Natural killer cell treated with Interleukin-12 subunit alpha and Interleukin-12 subunit beta and Interleukin-15 and Interleukin-18, amount 100 ng/mL, for 72 hours (primary cell): Measurements from ENCODE around the gene NFE2L1. TPM values are rescaled to one million over a fixed set of nuclear protein-coding genes. Genes with fewer than 3 reads are reported as not detected.
"Not testable (repeated sequence)": the region's sequence is repeated elsewhere in the genome, so short reads cannot be mapped to it uniquely, and the experiment has no call there.

Experiments
- ATAC-seq, 2 donors: fragments of 150-1000 bp; cut with Tn5 transposase in 1 of 2; sonication (Bioruptor Pico), chemical (Tn5 transposase) in 1 of 2; 2 replicates each; pipeline ENCODE4 v1.10.0; 2021
- DNase-seq: peaks from one replicate; pipeline ENCODE4 v3.0.0; 2022; ENCODE audit warnings: low spot score
- H3K27ac Mint-ChIP-seq, 2 donors: 1 replicate in 1 of 2; 2 replicates in 1 of 2; pipeline ENCODE4 v1.8.0; 2022; ENCODE audit warnings: mixed read lengths in 2 of 2, mild to moderate bottlenecking in 1 of 2, moderate library complexity in 1 of 2
- H3K27me3 Mint-ChIP-seq, 2 donors: 1 replicate in 1 of 2; 2 replicates in 1 of 2; pipeline ENCODE4 v1.8.0; 2022; ENCODE audit warnings: mixed read lengths in 2 of 2
- H3K36me3 Mint-ChIP-seq: one replicate; pipeline ENCODE4 v1.8.0; 2022; ENCODE audit warnings: mixed read lengths
- H3K4me1 Mint-ChIP-seq, 2 donors: 1 replicate in 1 of 2; 2 replicates in 1 of 2; pipeline ENCODE4 v1.8.0; 2022; ENCODE audit warnings: low read depth in 2 of 2, mixed read lengths in 2 of 2, mild to moderate bottlenecking in 1 of 2
- H3K4me3 Mint-ChIP-seq: one replicate; pipeline ENCODE4 v1.8.0; 2022; ENCODE audit warnings: mixed read lengths
- H3K9me3 Mint-ChIP-seq: 2 replicates; pipeline ENCODE4 v1.8.0; 2022; ENCODE audit warnings: mixed read lengths
- total RNA-seq, 2 donors: library from RNA; stranded (reverse); gene quantifications; one replicate each; pipeline ENCODE4 v1.2.3, GENCODE V29; 2022

Gene NFE2L1, protein sequence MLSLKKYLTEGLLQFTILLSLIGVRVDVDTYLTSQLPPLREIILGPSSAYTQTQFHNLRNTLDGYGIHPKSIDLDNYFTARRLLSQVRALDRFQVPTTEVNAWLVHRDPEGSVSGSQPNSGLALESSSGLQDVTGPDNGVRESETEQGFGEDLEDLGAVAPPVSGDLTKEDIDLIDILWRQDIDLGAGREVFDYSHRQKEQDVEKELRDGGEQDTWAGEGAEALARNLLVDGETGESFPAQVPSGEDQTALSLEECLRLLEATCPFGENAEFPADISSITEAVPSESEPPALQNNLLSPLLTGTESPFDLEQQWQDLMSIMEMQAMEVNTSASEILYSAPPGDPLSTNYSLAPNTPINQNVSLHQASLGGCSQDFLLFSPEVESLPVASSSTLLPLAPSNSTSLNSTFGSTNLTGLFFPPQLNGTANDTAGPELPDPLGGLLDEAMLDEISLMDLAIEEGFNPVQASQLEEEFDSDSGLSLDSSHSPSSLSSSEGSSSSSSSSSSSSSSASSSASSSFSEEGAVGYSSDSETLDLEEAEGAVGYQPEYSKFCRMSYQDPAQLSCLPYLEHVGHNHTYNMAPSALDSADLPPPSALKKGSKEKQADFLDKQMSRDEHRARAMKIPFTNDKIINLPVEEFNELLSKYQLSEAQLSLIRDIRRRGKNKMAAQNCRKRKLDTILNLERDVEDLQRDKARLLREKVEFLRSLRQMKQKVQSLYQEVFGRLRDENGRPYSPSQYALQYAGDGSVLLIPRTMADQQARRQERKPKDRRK
- total RNA-seq, result 100 to 1,000 TPM; 103 to 153 TPM

DNA sequence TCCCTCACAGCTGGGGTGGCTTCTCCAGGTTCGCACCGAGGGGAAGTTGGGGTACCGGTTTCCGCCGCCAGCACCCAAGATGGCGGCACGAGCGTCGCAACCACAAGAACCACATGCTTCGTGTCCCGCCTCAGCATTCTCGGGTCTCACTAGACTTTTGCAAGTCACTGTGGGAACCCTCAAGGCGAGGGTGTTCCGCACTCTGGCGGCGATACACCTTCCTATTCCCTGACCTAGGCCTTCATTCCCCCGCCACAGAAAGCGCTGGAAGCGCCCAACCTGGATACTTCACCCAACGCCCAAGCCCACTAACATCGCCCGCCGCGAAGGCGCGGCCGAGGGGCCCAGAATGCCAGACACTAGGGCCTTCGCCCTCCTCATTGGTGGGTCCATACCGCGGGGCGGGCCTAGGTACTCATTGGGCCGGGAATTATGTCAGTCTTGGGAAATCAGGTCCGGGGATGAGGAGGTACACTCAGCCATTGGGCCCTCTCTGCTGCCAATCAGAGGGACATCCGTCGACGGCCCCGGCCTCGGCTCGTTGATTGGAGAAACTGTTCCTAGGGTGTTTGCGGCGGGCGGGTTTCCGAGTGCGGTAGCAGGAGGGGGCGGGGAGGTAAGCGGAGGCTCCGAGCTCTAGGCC lies at the start of gene NFE2L1:
Gene NFE2L1, plus strand, starts transcription at position 619 of the 643 bp plus-strand sequence. CDS start 2,760 bp downstream, outside the sequence.
- peak; percentile 97 for ATAC-seq
- Mint-ChIP-seq H3K9me3 (no peaks in the 10 kb centered on the region), H3K27ac (peak within 1 kb of the TSS; percentile 90 to 95), H3K4me3 (peak within 1 kb of the TSS; percentile 81), H3K4me1 (peaks cover 48 to 58% of the 10 kb centered on the region in 2 donors), H3K27me3 (no peaks in the 10 kb centered on the region), H3K36me3 (peaks cover 17% of the 10 kb centered on the region)
- DNase-seq, result peak; percentile 99

DNA sequence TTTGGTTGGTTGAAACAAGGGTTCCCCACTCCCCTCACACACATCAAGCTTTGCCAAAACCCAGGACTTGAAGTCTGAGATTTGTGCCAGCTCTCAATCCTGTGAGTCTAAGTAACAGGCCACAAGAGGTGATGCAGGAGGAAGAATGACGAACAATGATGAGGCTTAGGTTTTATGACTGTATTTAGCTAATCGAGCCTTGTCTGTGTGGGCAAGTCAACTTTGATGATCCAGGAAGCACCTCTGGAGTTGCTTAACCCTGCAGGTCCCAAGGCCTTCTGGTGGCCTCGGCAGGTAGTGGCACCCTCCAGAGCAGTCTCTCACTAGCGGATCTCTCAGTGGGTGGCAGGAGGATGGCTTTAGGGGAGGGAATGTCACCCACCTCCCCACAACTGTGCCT lies 48.6 kb upstream of the NFE2L1 start:
- Mint-ChIP-seq H3K27me3 (peaks cover 9 to 14% of the 10 kb centered on the region in 2 donors), H3K27ac (no peak overlapping the region), H3K9me3 (no peaks in the 10 kb centered on the region), H3K4me1 (peaks cover 0 to 14% of the 10 kb centered on the region in 2 donors), H3K4me3 (no peak overlapping the region), H3K36me3 (no peaks in the 10 kb centered on the region)
- DNase-seq, result no peak
- ATAC-seq, result no peak

DNA sequence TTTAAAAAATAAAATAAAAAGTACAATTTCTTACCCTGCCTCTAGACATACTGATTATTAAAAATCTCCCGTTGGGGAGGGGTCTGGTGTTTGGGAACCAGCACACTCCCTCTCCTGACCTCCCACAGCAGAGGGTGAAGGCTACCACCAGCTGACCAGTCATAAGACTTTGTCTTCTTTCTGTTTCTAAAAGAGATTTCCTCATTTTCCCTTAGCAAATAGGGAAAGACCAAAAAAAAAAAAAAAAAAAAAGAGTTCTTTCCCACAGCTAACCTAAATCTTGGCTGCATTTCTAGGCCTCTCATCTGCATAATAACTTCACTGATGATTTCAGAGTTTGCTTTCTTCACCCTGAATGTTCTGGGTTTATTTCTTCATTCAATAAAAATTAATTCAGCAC lies 47.0 kb upstream of the NFE2L1 start:
- Mint-ChIP-seq H3K27me3 (peaks cover 9 to 14% of the 10 kb centered on the region in 2 donors), H3K27ac (no peak overlapping the region), H3K9me3 (no peaks in the 10 kb centered on the region), H3K36me3 (no peaks in the 10 kb centered on the region), H3K4me1 (peaks cover 0 to 14% of the 10 kb centered on the region in 2 donors), H3K4me3 (no peak overlapping the region)
- DNase-seq, result no peak
- no peak for ATAC-seq

DNA sequence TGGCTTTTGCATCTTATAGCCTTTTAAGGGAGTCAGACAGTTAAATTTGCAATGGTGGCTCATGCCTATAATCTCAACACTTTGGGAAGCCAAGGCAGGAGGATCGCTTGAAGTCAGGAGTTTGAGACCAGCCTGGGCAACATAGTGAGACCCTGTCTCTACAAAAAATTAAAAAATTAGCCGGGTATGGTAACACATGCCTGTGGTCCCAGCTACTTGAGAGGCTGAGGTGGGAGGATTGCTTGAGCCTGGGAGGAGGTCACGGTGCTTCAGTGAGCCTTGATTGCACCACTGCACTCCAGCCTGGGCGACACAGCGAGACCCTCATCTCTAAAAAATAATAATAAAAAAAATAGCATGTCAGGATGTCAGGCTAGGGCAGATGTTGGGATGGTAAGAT lies 46.5 kb upstream of the NFE2L1 start:
- H3K36me3 Mint-ChIP-seq, H3K4me3 Mint-ChIP-seq, ATAC-seq, H3K27ac Mint-ChIP-seq, DNase-seq, H3K9me3 Mint-ChIP-seq: not testable (repeated sequence)
- H3K27me3 Mint-ChIP-seq, result peaks cover 9 to 14% of the 10 kb centered on the region in 2 donors
- H3K4me1 Mint-ChIP-seq, result peaks cover 0 to 14% of the 10 kb centered on the region in 2 donors

DNA sequence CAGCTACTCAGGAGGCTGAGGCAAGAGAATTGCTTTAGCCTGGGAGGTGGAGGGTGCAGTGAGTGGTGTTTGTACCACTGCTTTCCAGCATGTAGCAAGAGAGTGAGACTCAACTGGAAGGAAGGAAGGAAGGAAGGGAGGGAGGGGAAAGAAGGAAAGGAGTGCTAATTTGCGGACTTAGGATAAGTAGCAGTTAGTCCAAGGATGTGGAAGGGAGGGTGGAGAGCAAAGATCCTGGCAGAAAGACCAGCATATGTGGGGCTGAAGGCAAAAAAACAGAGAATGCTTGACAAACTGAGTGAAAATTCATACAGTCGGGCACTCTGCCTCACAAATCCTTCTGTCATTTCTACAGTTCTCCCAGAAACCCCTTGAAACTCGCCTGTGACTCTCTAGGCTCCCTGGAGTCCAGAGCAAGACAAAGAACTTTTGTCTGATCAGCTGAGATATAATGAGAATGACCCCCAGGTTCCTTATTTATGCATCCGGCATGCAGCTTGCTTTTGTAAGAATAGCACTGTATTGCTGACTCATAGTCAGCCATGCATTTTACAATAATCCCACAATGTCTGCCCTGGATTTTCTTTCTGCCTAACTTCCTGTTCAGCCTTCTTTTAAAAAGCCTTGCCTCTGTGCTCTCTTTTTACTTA lies 45.8 kb upstream of the NFE2L1 start:
- DNase-seq, result no peak
- peak in 1 of 2 donors; percentile 61 for ATAC-seq
- Mint-ChIP-seq H3K4me3 (no peak overlapping the region), H3K27ac (peak overlapping the region in 1 of 2 donors; percentile 9), H3K4me1 (peaks cover 0 to 14% of the 10 kb centered on the region in 2 donors), H3K27me3 (peaks cover 16 to 20% of the 10 kb centered on the region in 2 donors), H3K9me3 (no peaks in the 10 kb centered on the region), H3K36me3 (no peaks in the 10 kb centered on the region)

DNA sequence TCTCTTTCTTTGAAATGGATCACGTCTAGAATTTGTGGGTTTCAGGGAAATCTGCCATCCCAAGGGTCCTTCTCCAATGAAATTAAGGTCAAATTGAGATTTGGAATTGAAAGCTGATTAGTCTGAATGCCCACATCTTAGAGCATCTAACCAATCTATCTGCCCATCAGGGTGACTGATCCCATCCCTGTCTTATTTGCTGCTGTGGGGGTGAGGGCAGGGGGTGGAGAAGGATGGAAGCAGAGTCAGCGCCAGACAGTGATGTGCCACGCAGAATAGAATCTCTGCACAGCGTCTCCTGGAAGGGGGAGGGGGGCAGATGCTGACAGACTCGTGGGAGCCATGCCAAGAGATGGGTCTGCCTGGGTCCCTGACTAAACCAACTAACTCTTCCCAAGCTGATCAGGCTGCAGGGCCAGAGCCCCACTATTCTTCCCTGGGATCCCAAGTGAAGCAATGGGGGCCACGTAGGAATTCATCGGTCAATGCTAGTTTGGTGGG lies 45.2 kb upstream of the NFE2L1 start:
- DNase-seq (no peak), ATAC-seq (no peak)
- Mint-ChIP-seq H3K27ac (peak overlapping the region in 1 of 2 donors; percentile 9), H3K4me1 (peaks cover 0 to 14% of the 10 kb centered on the region in 2 donors), H3K9me3 (no peaks in the 10 kb centered on the region), H3K4me3 (no peak overlapping the region), H3K27me3 (peaks cover 19 to 20% of the 10 kb centered on the region in 2 donors), H3K36me3 (no peaks in the 10 kb centered on the region)

DNA sequence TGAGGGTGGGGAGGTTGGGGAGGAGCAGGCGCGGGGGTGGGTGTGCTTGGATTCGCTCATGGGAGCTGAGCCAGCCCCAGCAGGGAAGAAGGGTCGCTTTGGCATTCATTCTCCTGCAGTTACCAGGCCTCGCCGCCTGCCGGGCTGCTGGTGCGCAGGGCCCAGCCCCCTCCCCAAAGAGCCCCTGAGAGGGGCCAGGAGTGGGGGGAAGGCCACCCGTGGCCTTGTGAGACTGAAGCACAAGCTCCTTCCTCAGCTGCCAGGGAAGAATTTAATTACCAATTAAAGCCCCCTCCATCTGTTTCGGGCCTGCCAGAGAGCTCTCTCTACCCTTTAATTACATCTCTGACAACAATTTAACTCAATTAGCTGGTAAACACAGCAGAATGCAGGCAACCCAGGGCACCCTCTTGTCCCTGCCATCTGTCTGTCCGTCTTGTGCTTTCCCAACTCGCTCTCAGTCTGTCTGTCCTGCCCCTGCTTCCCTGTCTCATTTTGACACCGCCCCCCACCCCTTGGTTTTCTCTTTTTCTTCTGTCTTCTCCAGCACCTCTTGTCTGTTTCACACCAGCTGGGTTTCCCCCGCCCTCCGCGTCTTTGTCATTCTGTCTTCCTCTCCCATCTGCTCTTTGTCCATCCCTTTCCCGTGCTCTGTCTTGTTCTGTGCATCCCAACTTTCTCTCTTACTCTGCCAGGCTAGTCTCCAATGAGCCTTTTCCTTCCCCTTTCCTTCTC lies 44.6 kb upstream of the NFE2L1 start:
- Mint-ChIP-seq H3K9me3 (no peaks in the 10 kb centered on the region), H3K27me3 (peaks cover 23% of the 10 kb centered on the region in 2 donors), H3K36me3 (no peaks in the 10 kb centered on the region), H3K4me1 (peaks cover 0 to 14% of the 10 kb centered on the region in 2 donors), H3K4me3 (no peak overlapping the region), H3K27ac (no peak overlapping the region)
- ATAC-seq (no peak), DNase-seq (no peak)

DNA sequence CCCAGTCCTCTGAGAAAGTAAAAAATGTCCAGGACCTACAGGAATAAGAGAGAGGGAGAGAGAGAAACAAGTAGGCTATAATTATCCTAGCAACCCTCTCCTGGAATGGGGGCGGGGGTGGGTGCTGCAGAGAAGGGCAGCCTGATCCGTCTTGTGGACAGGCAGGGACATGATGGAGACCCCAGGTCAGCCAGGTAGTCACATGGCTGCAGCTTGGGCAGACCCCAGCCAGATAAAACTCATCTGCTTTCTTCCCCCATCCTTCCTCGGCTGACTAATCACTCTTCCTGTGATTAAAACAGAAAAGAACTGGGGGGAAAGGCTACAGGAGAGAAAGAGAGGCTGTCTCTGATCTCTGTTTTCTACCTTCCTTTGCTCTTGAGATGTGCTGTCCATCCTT lies 43.2 kb upstream of the NFE2L1 start:
- H3K9me3 Mint-ChIP-seq, result no peaks in the 10 kb centered on the region
- peaks cover 0 to 14% of the 10 kb centered on the region in 2 donors for H3K4me1 Mint-ChIP-seq
- peaks cover 27 to 32% of the 10 kb centered on the region in 2 donors for H3K27me3 Mint-ChIP-seq
- no peak overlapping the region for H3K4me3 Mint-ChIP-seq
- no peak for DNase-seq
- ATAC-seq, result peak in 1 of 2 donors; percentile 33
- H3K36me3 Mint-ChIP-seq, result no peaks in the 10 kb centered on the region
- H3K27ac Mint-ChIP-seq, result no peak overlapping the region

DNA sequence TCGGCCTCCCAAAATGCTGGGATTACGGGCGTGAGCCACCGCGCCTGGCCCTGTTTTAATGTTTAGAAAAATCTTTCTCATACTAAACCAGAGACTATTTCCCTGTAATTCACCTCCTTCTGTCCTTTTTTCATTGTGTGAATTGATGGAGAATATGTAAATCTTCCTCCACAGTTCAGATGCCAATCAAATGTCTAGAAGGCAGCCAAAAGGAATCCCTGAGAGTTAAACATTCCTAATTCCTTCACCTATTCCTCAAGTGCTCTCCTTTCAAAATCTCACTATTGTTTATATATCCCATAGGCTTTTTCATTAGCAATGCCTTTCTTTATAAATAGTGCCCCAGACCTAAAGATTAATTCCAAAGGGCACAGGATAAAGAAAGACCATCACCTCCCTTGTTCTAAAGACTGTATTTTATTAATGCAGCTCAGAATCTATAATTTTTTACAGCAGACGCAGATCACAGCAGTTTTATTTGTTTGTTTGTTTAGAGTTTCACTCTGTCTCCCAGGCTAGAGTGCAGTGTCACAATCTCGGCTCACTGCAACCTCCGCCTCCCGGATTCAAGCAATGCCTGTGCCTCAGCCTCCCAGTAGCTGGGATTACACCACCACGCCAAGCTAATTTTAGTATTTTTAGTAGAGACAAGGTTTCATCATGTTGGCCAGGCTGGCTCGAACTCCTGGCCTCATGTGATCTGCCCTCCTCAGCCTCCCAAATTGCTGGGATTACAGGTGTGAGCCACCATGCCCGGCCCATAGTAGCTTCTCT lies 41.0 kb upstream of the NFE2L1 start:
- Mint-ChIP-seq H3K4me3 (no peak overlapping the region), H3K36me3 (no peaks in the 10 kb centered on the region), H3K27me3 (peaks cover 37 to 47% of the 10 kb centered on the region in 2 donors), H3K9me3 (no peaks in the 10 kb centered on the region), H3K27ac (no peak overlapping the region), H3K4me1 (peaks cover 4 to 20% of the 10 kb centered on the region in 2 donors)
- ATAC-seq (no peak), DNase-seq (no peak)

DNA sequence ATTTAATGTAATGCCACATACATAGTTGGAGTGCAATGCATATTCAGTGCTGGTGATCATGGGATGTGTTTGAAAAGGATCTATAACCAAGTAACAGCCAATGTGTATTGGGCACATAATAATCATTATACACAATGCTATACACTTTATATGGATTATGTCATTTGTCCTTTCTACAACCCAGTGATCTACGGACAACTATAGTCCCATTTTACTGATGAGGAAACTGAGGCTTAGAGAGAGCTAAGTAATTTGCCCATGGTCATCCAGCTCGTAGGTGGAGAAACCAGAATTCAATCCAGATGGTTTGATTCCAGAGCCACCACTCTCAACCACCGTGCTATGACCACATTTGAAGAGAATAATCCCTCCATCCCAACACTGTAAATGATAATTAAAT lies 38.0 kb upstream of the NFE2L1 start:
- ATAC-seq, result no peak
- DNase-seq, result no peak
- Mint-ChIP-seq H3K36me3 (no peaks in the 10 kb centered on the region), H3K9me3 (no peaks in the 10 kb centered on the region), H3K4me3 (no peak overlapping the region), H3K4me1 (peaks cover 4 to 7% of the 10 kb centered on the region in 2 donors), H3K27me3 (peaks cover 40 to 62% of the 10 kb centered on the region in 2 donors), H3K27ac (no peak overlapping the region)

DNA sequence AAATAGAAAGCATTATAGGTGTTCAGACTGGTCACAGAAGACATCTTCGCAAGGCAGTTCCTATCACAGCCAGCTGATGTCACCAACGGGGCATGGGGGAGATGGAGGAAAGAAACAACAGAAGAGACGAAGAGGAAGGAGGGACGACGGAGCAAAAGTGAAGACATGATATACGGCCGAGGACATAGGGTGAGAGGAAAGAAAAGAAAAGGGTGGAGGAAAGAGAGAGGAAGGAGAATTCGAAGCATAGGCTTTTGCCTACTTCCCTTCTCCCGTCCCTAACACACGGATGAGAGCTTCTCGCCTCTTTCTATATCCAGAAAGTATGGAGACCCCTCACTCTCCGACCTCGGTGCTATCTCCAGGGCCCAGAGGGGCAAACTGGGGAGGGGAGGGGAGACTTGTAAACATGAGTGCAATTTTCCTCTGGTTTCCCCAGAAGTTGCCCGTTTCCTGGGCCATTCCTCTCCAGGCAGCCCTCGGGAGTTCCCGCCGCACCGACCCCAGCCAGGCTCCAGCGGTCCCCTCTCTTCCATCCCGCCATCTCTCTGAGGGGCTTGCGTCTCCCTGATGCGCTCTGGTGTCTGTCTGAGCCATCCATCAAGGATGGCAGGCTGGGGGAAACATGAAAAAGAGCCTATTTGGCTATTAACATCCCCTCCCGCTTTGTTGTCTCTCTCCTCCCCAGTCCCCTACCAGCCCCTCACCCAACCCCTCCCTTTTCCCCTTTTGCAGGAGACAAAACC lies 36.6 kb upstream of the NFE2L1 start:
- Mint-ChIP-seq H3K27me3 (peaks cover 40 to 63% of the 10 kb centered on the region in 2 donors), H3K9me3 (no peaks in the 10 kb centered on the region), H3K4me1 (peaks cover 4 to 7% of the 10 kb centered on the region in 2 donors), H3K4me3 (peak overlapping the region; percentile 73), H3K27ac (no peak overlapping the region), H3K36me3 (no peaks in the 10 kb centered on the region)
- DNase-seq, result no peak
- ATAC-seq, result peak in 1 of 2 donors; percentile 58
